HUES6 (cell line): ENCODE data around the gene SLCO3A1.

Source experiments
- H3K27ac ChIP-seq: 2 replicates; pipeline ENCODE4 v1.7.0; 2013; ENCODE audit warnings: low read depth, mild to moderate bottlenecking, low read length, inconsistent platforms
- H3K27me3 ChIP-seq: 2 replicates; pipeline ENCODE4 v1.6.1; 2013; ENCODE audit warnings: low read length; ENCODE audit not compliant: control insufficient read depth, insufficient read depth
- H3K36me3 ChIP-seq: 2 replicates; pipeline ENCODE4 v1.6.1; 2013; ENCODE audit warnings: low read length; ENCODE audit not compliant: control insufficient read depth, insufficient read depth
- H3K4me1 ChIP-seq: 2 replicates; pipeline ENCODE4 v1.6.1; 2013; ENCODE audit warnings: low read length; ENCODE audit not compliant: control insufficient read depth, insufficient read depth
- H3K4me3 ChIP-seq: 2 replicates; pipeline ENCODE4 v1.5.1; 2013; ENCODE audit warnings: low read depth, low read length
- H3K9ac ChIP-seq: one replicate; pipeline ENCODE4 v1.6.1; 2013; ENCODE audit warnings: mild to moderate bottlenecking, low read length
- H3K9me3 ChIP-seq: 2 replicates; pipeline ENCODE4 v1.6.1; 2013; ENCODE audit warnings: low read depth, low read length; ENCODE audit not compliant: control insufficient read depth, insufficient read depth

SLCO3A1 gene

DNA sequence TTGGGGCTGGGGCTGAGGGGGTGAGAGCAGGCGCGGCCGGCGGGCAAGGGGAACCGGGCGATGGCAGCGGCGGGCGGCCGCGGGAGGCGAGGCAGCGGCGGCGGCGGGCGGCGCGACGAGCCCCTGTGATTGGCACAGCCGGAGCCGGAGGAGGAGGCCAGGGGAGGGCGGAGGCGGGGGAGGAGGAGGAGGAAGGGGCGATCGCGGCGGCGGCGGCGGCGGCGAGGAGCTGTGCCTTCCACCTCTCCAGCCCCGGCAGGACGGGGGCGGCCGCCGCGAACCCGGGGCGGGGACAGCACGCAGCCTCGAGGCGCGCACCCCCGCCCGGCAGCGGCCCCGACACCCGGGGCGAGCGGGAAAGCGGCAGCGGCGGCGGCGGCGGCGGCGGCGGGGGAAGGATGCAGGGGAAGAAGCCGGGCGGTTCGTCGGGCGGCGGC lies at the start of gene SLCO3A1:
SLCO3A1 (plus strand) TSS at position 198 of the 437 bp plus-strand sequence.
- Histone ChIP-seq H3K9ac (peak within 1 kb of the TSS; percentile 71), H3K9me3 (no peaks in the 10 kb centered on the region), H3K27ac (no peak within 1 kb of the TSS), H3K27me3 (peaks cover 24% of the 10 kb centered on the region), H3K4me1 (peaks cover 22% of the 10 kb centered on the region), H3K4me3 (peak within 1 kb of the TSS; percentile 86), H3K36me3 (no peaks in the 10 kb centered on the region)

DNA sequence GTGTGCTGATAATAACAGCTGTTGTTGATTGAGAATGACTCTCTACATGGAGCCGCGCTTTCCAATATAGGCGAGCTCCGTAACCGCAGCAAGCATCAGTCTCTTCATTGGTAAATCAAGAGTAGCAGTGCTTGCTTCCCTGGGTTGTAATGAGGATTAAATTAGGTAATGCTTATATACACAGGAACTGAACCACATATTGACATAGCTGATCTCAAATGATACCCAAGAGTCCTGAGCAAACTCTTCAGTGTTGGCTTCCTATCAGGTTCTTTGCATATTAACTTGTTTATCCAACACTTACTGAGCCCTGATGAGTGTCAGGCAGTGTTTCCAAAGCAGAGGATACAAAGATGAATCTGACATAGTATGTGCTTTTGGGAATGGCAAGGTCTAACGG lies 46.4 kb upstream of the SLCO3A1 start:
- Histone ChIP-seq H3K4me1 (no peaks in the 10 kb centered on the region), H3K9me3 (no peaks in the 10 kb centered on the region), H3K9ac (no peak overlapping the region), H3K36me3 (no peaks in the 10 kb centered on the region), H3K27ac (no peak overlapping the region), H3K27me3 (no peaks in the 10 kb centered on the region), H3K4me3 (no peak overlapping the region)

DNA sequence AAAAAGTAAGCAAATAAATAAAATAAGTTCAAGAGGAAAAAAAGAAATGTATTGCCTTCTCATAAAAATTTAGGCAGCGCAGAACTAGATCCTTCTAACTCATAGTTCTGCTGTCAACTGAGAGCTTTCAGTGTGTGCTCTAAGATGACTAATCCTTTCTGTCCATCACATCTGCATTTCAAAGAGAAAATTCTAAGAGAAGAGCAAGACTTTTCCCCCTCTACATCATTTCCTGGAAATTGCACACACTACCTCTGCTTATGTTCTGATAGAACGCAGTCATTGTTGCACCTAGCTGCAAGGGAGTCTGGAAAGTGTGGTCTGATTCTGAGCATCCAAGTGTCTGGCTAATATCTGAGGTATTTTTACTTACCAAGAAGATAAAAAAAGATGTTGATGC lies 39.6 kb upstream of the SLCO3A1 start:
- Histone ChIP-seq H3K27me3 (no peaks in the 10 kb centered on the region), H3K9me3 (peaks cover 13% of the 10 kb centered on the region), H3K36me3 (no peaks in the 10 kb centered on the region), H3K4me1 (no peaks in the 10 kb centered on the region), H3K9ac (no peak overlapping the region), H3K4me3 (no peak overlapping the region), H3K27ac (no peak overlapping the region)

DNA sequence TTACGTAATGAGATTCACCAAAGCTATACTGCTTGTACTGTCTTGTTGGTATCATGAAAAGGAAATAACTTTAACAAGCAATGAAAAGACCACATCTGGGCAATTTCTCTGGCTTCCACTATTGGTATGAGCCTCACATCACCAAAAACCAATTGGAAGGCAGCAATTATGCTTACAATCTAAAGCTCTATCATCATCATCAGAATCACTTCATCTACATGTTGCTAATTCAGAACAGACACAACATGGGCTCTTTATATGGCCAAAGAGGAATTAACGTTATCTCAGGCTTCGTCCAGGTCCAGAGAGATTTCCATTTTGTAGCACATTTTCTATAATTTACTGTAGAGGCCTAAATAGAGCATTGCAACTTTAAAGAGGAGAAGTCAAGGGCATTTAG lies 36.6 kb upstream of the SLCO3A1 start:
- Histone ChIP-seq H3K9ac (no peak overlapping the region), H3K9me3 (peaks cover 13% of the 10 kb centered on the region), H3K27me3 (no peaks in the 10 kb centered on the region), H3K36me3 (no peaks in the 10 kb centered on the region), H3K4me3 (no peak overlapping the region), H3K4me1 (no peaks in the 10 kb centered on the region), H3K27ac (no peak overlapping the region)

DNA sequence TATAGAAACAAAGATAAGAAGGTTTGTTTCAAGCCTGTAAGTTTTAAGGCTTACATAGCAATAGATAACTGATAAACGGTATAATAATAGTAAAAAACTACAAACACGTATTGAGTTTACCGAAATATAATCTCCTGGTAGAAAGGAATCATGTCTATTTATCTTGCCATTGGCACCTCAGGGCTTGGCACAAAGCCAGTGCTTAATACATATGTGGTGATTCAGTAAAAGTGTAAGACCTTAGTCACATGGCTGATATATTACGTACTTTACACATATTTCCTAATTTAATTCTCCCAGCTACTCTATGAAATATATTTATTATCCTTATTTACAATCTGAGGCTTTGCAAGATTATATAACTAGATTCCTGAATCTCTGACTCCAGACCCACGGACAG lies 32.0 kb upstream of the SLCO3A1 start:
- no peak overlapping the region for H3K27ac ChIP-seq
- H3K27me3 ChIP-seq = no peaks in the 10 kb centered on the region
- H3K9me3 ChIP-seq = no peaks in the 10 kb centered on the region
- H3K36me3 ChIP-seq = no peaks in the 10 kb centered on the region
- no peak overlapping the region for H3K9ac ChIP-seq
- H3K4me1 ChIP-seq = peaks cover 8% of the 10 kb centered on the region
- H3K4me3 ChIP-seq = no peak overlapping the region

DNA sequence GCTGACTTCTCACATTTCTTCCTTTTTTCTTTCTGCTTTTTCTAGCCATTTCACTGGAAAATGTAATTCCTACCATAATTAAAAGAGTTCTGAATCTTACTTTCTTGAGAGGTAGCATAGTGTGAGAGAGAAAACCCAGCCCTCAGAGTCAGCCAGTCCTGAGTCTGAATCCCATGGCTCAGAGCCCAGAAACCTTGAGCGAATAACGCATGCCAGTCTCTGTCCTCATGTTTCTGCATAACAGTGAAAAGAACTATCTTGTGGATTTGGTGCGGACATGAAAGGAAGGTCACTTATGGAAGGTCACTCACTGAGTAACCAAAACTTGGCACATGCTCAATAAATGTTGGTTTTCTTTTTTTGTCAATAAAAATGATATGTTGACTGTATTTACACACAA lies 29.3 kb upstream of the SLCO3A1 start:
- H3K27me3 ChIP-seq = no peaks in the 10 kb centered on the region
- no peak overlapping the region for H3K9ac ChIP-seq
- H3K4me1 ChIP-seq = peaks cover 8% of the 10 kb centered on the region
- H3K36me3 ChIP-seq = no peaks in the 10 kb centered on the region
- H3K27ac ChIP-seq = no peak overlapping the region
- H3K4me3 ChIP-seq = no peak overlapping the region
- no peaks in the 10 kb centered on the region for H3K9me3 ChIP-seq

DNA sequence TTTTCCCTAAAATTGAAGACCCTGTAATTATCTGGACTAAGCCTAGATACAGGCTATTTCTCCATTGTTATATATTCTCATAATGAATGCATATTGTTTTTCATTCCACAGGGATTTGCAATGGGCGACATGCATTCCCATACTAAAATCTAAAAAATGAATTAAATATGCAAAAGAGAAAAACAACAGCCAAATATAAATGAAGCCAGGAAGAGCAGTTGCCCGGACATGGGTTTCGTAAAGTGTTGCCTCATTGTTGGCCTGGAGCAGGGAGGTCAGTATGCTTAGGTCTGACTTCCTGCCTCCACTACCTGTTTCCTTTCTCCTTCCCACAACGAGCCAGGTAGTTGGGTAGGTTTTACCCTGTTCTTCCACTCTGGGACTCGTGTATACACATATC lies 27.1 kb upstream of the SLCO3A1 start:
- no peak overlapping the region for H3K4me3 ChIP-seq
- no peak overlapping the region for H3K9ac ChIP-seq
- H3K36me3 ChIP-seq = no peaks in the 10 kb centered on the region
- peaks cover 8% of the 10 kb centered on the region for H3K4me1 ChIP-seq
- no peaks in the 10 kb centered on the region for H3K9me3 ChIP-seq
- H3K27me3 ChIP-seq = no peaks in the 10 kb centered on the region
- no peak overlapping the region for H3K27ac ChIP-seq

DNA sequence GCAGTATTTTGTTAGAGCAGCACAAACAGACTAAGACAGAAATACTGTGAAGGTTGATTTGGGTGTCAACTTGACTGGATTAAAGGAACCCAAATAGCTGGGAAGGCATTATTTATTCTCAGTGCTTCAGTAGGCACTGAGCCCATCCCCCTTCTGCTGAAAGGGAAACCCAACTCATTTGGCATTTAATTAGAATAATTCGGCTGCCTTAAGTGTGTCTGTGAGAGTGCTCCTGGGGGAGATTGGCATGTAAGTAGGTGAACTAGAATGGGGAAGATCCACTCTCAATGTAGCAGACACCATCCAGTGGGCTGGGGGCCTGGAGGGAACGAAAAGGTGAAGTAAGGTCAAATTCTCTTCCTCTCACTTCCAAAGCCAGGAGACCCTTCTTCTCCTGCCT lies 20.5 kb upstream of the SLCO3A1 start:
- Histone ChIP-seq H3K9me3 (peaks cover 9% of the 10 kb centered on the region; the same call in 1 of the 2 replicates), H3K9ac (no peak overlapping the region), H3K4me1 (peaks cover 7% of the 10 kb centered on the region; the same call in 1 of the 2 replicates), H3K4me3 (no peak overlapping the region), H3K27me3 (no peaks in the 10 kb centered on the region), H3K36me3 (no peaks in the 10 kb centered on the region), H3K27ac (no peak overlapping the region)

DNA sequence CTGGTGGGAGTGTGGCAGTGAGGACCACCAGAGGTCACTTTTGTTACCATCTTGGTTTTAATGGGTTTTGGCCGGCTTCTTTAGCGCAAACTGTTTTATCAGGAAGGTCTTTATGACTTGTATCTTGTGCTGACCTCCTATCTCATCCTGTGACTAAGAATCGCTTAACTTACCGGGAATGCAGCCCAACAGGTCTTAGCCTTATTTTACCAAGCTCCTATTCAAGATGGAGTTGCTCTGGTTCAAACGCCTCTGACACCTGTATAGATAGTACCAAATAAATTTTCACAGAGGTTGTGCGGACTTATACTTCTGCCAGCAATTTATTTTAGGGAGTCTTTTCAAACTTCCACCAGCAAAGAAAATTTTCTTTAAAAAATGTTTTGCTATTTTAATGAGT lies 13.6 kb upstream of the SLCO3A1 start:
- no peak overlapping the region for H3K4me3 ChIP-seq

DNA sequence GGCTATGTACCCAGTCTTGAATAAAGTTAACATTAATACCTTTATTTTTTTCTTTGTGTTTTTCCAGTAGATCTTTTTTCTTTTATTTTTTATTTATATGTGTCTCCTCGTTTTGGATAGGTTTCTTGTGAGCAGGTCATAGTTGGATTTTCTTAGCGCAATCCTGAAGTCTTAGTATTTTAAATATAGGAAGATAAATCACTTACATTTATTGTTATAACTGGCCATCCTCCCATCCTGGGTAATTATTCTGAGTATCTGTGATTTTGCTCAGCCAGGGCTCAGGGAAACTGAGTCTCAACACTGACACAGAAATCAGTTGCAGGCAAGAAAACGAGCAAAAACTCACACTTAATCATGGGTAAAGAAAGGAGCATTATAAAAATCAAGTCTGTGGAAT lies 11.6 kb upstream of the SLCO3A1 start:
- Histone ChIP-seq H3K36me3 (no peaks in the 10 kb centered on the region), H3K27me3 (no peaks in the 10 kb centered on the region)

More for the DNA sequence above, 13.6 kb upstream of the SLCO3A1 start:
- no peaks in the 10 kb centered on the region for H3K27me3 ChIP-seq
- no peaks in the 10 kb centered on the region for H3K36me3 ChIP-seq
- no peak overlapping the region for H3K27ac ChIP-seq
- peaks cover 27% of the 10 kb centered on the region; the same call in 1 of the 2 replicates for H3K4me1 ChIP-seq
- H3K9me3 ChIP-seq = peaks cover under 1% of the 10 kb centered on the region; the same call in 1 of the 2 replicates
- H3K9ac ChIP-seq = no peak overlapping the region

DNA sequence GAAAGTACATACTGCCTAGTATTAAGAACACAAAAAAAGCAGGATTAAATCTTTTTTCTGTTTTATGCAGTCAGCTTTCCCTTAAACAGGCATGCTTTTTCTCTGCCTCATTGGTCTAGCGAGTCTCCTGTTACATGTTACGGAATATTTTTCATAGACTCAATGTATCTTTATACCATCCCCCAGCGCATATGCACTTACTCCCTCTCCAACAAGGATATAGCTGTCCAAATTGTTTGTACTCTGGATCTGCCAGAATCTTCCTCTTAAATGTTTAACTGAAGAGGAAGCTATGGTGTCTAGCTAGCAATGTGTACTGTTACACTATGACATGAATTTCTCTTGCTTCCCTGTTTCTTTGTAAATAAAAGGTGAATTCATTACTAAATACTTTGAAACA lies 9.2 kb upstream of the SLCO3A1 start:
- H3K4me3 ChIP-seq = no peak overlapping the region
- H3K36me3 ChIP-seq = no peaks in the 10 kb centered on the region
- no peaks in the 10 kb centered on the region for H3K27me3 ChIP-seq
- H3K9me3 ChIP-seq = no peaks in the 10 kb centered on the region
- H3K9ac ChIP-seq = no peak overlapping the region
- no peak overlapping the region for H3K27ac ChIP-seq
- peaks cover 9% of the 10 kb centered on the region; the same call in 1 of the 2 replicates for H3K4me1 ChIP-seq

More for the DNA sequence above, 11.6 kb upstream of the SLCO3A1 start:
- peaks cover 27% of the 10 kb centered on the region; the same call in 1 of the 2 replicates for H3K4me1 ChIP-seq
- no peak overlapping the region for H3K4me3 ChIP-seq
- H3K9ac ChIP-seq = no peak overlapping the region
- no peaks in the 10 kb centered on the region for H3K9me3 ChIP-seq
- no peak overlapping the region for H3K27ac ChIP-seq

DNA sequence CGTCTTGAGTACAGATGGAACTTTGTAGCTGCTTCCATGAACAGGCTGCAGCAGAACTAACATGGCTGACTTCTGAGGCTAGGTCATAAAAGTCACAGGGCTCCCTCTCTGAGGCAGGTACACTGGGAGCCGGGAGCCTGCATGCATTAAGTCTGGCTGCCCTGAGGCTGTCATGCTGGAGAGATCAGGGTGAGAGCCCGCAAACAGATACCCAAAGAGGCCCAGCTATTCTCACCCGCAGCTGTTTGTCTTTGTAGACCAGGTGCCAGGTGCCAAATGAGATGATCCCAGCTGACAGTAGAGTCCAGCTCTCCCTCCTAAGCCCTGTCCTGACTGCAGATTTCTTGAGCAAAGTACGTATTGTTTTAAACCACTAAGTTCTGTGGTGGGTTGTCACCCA lies 8.6 kb upstream of the SLCO3A1 start:
- Histone ChIP-seq H3K36me3 (no peaks in the 10 kb centered on the region), H3K9me3 (no peaks in the 10 kb centered on the region), H3K27me3 (no peaks in the 10 kb centered on the region), H3K9ac (no peak overlapping the region), H3K4me1 (peaks cover 3% of the 10 kb centered on the region; the same call in 1 of the 2 replicates), H3K4me3 (no peak overlapping the region), H3K27ac (no peak overlapping the region)
